LNCaP clone FGC (cell line): ENCODE measurements around the gene CTDP1.

Source experiments
- DNase-seq: peaks from one replicate; pipeline ENCODE4 v3.0.0-alpha.2; 2011; ENCODE audit warnings: low read depth
- H3K4me3 ChIP-seq: 2 replicates; pipeline ENCODE4 v1.5.1; 2011; ENCODE audit warnings: mild to moderate bottlenecking, low read depth, low read length, control low read depth
- TF ChIP-seq, protein P1 (sequence below): IDR thresholded peaks from 2 replicates; pipeline ENCODE4 v1.5.1; 2012; ENCODE audit warnings: mild to moderate bottlenecking; ENCODE audit not compliant: control insufficient read depth, insufficient read depth; ENCODE audit errors: extremely low read depth

Gene CTDP1

DNA sequence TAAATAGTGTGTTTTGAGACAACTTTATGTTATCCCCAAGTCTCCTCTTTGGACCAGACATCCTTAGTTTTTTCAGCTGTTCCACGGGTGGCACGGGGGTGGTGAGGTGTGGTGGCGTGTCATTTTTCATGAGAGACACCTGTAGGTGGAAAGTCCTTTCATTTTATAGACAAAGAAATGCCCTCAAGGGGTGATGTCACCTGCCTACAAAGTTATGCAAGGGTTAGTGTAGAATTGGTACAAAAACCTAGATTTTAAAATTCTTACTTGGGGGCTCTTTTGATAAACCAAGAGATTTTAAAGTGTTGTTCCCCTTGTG lies 15.3 kb downstream of the CTDP1 start:
- TF ChIP-seq, protein P1, sequence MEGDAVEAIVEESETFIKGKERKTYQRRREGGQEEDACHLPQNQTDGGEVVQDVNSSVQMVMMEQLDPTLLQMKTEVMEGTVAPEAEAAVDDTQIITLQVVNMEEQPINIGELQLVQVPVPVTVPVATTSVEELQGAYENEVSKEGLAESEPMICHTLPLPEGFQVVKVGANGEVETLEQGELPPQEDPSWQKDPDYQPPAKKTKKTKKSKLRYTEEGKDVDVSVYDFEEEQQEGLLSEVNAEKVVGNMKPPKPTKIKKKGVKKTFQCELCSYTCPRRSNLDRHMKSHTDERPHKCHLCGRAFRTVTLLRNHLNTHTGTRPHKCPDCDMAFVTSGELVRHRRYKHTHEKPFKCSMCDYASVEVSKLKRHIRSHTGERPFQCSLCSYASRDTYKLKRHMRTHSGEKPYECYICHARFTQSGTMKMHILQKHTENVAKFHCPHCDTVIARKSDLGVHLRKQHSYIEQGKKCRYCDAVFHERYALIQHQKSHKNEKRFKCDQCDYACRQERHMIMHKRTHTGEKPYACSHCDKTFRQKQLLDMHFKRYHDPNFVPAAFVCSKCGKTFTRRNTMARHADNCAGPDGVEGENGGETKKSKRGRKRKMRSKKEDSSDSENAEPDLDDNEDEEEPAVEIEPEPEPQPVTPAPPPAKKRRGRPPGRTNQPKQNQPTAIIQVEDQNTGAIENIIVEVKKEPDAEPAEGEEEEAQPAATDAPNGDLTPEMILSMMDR: no peak
- no peak for DNase-seq
- no peak overlapping the region for H3K4me3 ChIP-seq

DNA sequence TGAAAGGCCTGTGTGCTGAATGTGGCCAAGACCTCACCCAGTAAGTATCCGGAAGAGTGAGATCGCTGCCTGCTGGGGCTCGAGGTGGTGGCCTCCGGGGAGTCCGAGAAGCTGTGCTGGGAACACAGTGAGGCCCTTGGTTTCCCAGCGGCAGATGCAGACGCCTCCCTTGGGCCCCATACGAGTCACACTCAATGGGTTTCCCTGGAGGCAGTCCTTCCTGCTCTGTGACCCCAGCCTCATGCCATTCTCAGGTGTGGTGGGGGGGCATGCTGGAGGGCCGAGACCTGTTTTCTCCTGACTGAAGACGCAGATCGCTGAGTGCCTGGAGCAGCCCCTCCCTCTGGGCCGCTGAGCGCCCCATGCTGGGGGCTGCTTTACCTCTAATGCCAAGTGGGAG lies 15.7 kb downstream of the CTDP1 start:
- DNase-seq: no peak
- TF ChIP-seq, protein P1: no peak
- no peak overlapping the region for H3K4me3 ChIP-seq

- no peak overlapping the region for H3K4me3 ChIP-seq
- DNase-seq: no peak
- TF ChIP-seq, protein P1: no peak
Measured at GRCh38 chr18:79695856-79696850, 16.6 kb downstream of the CTDP1 start.

- DNase-seq: no peak
- TF ChIP-seq, protein P1: no peak
- H3K4me3 ChIP-seq: no peak overlapping the region
Measured at GRCh38 chr18:79697178-79697577, 17.6 kb downstream of the CTDP1 start.

- TF ChIP-seq, protein P1: no peak
- no peak overlapping the region for H3K4me3 ChIP-seq
- DNase-seq: no peak
Measured at GRCh38 chr18:79697976-79698375, 18.4 kb downstream of the CTDP1 start.

DNA sequence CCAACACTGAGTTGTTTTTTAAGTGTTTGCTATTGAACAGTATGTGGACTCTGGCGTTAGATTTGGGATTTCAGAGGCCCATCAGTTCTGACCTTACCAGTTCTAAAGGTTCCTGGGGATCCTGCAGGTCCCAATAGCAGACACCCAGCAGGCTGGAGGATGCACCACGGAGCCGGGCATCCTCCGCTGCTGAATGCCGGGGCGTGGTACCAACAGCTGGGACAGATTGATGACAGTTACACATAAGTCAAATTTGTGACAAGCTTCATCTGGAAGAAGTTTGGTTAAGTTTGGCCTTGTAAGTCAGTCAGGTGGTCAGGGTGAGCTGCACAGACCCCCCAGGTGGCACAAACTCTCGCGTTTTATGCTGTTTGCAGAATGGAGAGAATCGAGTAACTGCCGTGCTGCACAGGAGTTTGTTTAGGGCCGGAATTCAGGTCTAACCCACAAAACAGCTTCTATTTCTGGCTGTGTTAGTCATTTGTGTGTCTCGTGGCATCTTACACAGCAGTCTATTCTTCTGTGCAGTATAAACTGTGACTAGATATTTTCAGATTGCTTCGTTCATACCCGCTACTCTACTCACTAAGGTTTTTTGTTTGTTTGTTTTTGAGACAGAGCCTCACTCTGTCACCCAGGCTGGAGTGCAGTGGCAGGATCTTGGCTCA lies 19.2 kb downstream of the CTDP1 start:
- TF ChIP-seq, protein P1: no peak
- DNase-seq: no peak
- no peak overlapping the region for H3K4me3 ChIP-seq
